ENCODE results near the gene MARCHF3.
"Not testable (repeated sequence)": the region's sequence is repeated elsewhere in the genome, so short reads cannot be mapped to it uniquely, and the experiment has no call there.

The MARCHF3 gene

DNA sequence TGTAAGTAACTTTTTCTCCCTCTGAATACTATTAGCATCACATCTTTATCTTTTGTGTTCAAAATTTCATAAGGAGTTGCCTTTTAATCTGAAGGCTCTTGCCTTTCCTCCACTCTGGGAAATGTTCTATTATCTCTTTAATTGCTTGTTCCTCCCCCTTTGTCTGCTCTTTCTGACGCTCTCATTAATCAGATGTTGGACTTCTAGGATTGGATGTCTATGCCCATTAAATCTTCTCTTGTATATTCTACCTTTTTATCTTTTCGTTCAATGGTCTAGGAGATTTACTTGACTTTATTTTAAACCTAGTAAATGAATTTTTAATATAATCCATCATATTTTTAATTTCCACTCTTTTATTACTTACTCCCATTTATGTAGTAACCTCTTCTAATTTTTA, 76.7 kb downstream of the MARCHF3 start:
- no peak for DNase-seq (ENCODE audit: low read depth)

DNA sequence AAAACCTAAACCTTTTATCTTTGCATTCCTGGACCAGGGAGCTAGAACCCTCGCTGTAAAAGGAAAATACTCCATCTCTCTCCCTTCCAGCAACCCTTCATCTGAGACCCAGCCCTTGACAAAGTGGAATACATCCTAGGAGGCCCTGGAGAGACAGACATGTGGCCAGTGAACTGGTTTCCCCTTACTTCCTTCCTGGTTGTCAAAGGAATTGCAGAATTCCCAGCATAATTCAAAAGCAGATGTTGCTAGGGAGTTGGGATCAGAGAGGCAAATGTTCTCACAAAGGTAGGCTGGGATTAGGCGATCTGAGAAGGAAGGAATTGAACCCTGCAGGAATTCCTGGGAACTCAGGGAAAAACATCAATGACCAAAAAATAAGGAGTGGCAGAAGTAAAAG, 80.9 kb downstream of the MARCHF3 start:
- DNase-seq (ENCODE audit: low read depth): no peak

DNA sequence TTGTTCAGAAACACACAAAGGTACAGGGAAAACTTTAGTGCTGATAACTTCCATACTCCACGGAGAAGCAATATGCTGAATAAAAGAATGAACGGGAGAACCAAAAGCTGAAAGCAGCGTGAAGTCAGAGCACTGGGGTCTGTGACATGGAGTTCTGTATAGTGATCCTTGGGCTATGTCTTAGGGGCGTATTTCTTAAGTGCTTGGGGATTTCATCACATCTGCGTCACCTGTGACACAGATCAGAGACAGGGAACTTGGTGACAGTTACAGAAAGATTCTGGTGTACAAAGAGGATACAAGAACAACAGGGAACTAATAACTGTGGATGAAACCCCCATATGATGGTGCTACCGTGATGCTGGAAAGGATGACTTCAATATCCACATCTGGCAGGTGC, 81.9 kb downstream of the MARCHF3 start:
- DNase-seq (ENCODE audit: low read depth): no peak

DNA sequence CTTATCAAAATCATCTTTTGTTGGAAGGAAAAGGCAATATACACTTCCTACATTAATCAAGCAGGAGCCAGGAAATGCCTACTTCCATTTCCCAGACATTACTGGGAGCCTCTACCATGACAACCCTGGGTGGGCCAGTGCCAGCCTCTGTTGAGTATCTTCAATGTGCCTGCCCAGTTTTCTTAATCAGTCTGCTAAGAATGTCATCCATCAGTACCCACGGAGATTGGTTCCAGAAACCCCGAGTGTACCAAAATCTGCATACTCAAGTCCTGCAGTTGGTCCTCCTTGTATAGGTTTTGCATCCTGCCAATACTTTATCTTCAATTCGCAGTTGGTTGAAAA, 82.4 kb downstream of the MARCHF3 start:
- no peak for DNase-seq (ENCODE audit: low read depth)

DNA sequence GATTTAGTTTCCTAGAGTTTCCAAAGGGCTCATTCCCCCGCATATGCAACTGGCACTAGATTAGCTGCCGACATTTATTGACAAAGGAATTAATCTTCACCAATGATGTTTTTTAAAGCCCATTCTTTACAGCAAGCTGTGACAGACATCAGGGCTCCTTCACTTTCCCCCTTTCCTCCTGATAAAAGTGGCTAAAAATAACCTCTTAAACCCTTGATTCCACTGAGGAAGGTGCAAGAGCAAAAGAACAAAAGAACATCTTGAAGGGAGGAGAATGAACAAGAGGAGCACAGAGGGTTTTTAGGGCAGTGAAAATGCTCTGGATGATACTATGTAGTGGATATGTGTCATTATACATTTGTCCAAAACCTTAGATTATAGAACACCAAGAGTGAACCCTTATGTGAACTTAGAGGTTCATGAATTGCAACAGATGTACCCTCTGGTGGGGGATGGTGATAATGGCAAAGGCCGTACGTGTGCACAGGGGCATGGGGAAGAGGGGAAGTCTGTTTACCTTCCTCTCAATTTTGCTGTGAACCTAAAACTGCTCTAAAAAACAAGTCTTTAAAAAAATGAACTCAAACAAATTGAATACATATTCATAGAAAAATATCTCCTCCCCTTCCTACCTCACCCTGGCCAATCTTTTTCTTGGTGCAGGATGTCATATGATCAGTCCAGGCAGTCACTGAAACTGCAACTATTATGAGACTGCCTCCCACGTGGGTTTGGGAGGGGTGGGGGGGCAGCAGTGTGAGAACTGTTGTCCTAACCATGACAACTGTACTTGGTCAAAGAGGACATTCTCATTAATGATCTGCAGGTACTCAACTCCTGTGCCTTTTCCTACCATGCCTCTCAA, 83.0 kb downstream of the MARCHF3 start:
- DNase-seq (ENCODE audit: low read depth): no peak

DNA sequence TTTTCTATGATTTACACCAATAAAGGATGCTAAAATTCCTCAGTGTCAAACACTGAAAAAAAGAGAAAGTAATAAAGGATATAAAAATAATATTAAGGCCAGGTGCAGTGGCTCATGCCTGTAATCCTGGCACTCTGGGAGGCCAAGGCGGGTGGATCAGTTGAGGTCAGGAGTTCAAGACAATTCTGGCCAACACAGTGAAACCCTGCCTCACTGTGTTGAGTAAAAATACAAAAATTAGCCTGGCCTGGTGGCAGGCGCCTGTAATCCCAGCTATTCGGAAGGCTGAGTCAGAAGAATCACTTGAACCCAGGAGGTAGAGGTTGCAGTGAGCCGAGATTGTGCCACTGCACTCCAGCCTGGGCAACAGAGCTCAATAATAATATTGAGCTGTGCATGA, 87.5 kb downstream of the MARCHF3 start:
- DNase-seq (ENCODE audit: low read depth): not testable (repeated sequence)

DNA sequence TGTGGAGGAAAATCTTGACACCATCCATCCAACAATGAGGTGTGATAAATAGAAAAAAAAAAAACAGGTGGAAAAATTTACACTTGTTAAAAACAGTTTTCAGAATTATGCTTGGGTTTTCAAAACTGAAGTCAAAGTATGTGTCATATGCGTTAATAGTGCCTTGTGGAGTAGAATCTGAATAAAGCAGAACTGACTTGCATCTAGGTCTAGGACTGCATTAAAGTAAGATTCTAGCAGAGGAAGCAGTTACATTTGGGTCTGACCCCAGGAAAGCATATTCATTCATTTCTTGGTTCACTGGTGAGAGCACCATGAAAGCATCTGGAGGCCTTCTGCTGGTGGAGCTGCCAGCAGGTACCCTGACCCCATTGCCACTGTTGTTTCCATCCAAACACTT, 89.0 kb downstream of the MARCHF3 start:
- no peak for DNase-seq (ENCODE audit: low read depth)

DNA sequence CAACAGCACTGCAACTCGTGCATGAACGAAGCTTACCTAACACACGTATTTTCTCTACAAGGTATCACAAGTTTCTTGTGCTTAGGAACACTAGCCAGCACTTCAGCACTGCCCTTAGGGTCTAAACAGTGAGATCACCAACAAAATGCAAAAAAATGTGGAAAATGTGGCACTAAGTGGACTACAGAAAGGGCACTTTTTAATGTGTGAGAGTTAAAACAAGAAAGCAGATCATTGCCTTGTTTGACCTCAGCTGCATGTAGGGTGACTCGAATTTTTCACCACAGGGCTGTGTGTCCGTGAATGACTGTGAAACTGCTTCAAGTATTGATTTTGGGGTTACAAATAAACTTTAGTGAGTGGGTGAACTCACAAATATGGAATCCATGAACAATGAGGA, 90.5 kb downstream of the MARCHF3 start:
- DNase-seq (ENCODE audit: low read depth): no peak

DNA sequence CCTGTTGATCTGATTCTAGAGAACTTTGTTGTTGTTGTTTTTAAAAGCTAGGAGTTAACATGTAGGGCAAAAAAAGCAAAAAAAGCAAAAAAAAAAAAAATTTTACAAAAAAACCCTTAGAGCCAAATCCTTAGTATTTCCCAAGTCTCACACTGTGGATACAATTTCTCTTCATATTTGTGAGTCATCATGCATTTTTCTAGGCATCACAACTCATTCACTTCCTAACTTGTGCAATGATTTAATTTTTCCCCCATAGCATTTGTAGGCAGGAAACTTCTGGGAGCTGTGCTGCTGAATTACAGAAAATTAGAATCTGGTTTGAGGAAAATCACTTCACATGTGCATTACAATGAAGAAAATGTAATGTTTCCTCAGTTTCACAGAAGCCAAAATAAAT, 91.9 kb downstream of the MARCHF3 start:
- DNase-seq (ENCODE audit: low read depth): no peak

DNA sequence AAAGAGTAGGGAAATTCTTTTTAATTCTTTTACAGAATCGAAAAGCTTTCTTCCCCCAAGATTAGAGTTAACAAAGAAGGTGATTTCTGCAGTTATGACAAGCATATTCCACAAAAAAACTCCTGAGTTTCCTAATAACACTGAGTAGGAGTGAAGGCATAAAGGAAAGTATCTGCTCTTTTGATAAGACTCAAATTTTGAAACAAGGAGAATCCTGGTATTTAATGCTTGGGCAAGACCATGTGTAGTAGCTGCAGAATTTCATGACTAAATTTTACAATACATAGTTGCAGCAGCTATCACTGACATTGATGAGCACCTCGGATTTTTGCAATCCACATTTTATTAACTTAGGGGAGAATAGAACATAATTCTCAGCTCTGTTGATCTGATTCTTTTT, 92.6 kb downstream of the MARCHF3 start:
- no peak for DNase-seq (ENCODE audit: low read depth)

DNA sequence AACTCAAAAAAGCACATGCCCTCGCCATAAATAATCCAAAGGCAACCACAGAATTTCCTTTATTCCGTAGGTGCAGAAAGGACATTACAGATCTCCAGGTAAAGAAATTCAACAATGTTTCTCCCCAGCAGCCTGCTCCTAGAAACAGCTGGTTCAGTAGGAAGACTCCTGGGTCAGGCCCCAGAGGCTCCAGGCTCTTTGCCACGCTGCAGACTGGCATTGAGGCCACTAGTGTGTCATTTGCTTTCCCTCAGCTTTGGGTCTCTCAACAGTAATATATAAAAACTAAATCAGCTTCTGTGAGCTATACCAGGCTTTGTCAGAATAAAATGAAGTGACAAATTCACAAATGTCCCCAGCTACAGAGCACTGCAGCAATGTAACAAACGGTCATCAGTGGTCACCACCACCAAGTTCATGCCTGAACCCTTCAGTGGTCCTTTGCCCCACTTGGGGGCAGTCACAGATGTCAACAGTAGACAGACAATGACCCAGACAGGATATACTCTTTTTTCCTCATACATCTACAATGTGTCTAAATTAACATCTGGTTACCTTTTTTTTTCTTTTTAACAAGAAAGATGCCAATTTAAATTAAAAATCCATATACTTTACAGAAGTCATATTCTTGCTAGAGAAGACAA, 93.5 kb downstream of the MARCHF3 start:
- no peak for DNase-seq (ENCODE audit: low read depth)

DNA sequence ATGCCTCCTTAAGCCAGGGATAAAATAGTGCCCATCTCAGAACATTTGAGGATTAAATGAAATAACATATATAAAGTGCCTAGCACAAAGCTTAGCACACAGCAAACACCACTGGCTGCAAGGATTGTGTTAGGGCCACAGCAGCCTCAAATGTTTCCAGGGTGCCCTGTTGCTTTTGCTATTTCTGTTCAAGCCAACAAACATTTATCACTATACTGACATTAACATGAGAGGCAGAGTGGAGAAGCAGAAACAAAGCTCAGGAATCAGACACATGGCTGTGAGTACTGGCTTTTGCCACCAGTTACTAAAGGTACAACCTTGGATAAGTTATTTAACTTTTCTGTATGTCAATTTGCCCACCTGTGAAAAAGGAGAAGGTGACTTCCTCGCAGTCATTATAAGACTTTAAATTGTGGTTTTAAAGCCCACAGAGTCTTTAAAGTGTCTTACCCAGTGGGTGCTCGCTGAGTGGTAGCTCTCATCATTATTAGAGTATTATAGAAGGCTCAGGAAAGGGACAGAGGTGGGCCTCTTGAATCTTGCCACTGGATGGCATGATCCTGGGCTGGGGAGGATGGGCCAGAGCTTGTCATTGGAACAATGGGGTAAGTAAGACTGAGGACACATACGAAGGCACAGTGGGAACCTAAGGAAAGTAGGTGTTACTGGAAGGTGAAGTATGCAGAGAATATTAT, 98.2 kb downstream of the MARCHF3 start:
- DNase-seq (ENCODE audit: low read depth): no peak

DNA sequence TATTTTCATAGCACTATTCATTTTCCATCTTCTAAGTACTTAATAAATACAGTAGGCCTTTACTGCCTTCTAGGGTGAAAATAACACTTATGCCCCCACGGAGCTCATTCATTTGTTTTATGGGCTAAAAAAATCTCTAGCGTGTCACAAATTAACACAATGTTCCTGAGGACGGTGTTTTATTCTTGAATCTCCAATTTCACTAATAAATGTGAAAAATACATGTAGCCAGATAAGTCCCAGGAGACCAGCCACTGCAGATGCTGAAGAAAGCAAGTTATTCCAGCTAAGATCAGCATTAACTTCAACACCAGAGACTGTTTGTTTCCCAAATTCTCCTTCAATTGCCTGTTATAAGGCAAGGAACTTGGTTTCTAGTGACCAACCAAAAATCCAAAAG, 102.3 kb downstream of the MARCHF3 start:
- DNase-seq (ENCODE audit: low read depth): no peak

DNA sequence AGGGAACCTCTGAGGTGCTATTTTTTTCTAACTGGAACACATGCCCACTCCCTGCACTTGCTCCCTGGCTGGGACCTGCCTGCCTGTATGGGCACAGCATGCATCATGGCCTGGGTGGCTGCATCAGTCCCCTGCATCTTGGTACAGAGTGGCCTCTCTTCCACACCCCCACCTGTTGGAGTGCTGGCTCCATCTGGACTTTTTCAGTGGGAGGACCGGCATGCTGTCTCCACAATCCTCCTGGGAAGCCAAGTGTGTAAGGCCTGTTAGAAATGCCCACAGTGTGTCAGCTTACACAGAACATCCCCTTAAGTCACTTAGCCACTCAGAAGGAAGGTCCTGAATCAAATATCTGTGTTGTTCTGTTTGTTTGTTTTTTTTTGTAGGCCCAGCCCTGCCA, 102.9 kb downstream of the MARCHF3 start:
- no peak for DNase-seq (ENCODE audit: low read depth)

DNA sequence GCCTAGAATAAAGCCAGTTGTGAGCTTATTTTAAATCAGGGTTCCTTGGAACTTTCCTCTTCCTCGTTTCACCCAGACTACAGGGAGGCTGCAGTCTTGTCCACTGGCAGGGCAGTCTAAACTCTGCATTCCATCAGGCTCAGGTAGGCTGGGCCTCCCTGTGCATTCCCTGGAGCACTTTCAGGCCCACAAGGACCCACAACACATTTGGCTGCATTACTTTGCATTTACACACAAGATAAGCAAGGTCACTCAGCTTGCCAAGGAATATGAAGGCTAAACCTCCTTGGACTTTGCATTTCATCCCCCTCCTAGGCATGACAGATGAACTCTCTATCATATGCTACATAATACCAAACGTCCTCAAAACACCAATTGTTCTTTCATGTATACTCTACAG, 104.2 kb downstream of the MARCHF3 start:
- DNase-seq (ENCODE audit: low read depth): no peak

DNA sequence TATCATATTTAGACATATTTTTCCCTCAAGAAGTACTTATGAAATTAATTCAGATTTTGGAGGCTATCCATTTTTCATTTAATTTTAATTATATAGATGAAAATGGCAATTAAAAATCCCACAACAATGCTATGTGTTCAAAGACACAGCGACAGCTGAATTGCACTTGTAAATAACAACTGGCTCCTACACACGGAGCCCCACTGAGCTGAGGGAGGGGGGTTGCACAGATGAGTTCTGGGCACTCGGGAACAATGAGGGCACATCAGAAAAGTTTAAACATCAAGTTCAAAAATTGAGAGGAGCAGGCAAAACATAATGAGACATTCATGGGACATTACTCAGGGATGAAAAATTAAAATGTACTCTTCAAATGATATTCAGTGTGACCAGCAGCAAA, 104.9 kb downstream of the MARCHF3 start:
- DNase-seq (ENCODE audit: low read depth): no peak

DNA sequence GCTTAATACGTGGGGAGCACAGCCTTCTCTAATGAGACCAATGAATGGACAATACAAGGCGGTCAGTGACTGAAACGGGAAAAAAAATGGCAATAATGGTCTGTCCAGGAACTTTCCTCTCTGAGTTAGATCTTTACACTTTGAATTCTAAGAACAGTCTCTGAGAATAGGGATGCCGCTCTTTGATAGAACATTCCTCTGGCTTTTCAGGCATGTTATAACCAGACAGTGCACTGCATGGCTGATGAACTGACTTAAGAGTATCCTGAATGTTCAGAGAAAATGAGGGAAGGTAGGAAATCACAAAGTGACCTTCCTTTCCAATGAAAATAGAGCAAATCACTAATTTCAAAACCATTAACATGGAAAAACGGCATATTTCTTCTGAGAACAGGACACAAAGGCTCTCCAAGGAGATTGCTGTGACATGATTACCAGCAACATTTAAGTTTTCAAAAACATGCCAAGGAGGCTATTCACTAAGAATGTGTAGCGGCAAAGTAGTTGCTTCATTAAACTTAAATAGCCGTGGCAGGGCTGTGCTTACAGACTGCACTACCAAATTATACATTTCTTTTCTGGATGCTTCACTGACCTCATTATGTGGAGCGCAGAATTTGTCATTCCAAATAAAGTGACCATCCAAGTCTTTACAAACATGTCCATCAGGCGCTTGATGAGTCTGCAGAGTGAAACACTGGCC, 105.9 kb downstream of the MARCHF3 start:
- no peak for DNase-seq (ENCODE audit: low read depth)

DNA sequence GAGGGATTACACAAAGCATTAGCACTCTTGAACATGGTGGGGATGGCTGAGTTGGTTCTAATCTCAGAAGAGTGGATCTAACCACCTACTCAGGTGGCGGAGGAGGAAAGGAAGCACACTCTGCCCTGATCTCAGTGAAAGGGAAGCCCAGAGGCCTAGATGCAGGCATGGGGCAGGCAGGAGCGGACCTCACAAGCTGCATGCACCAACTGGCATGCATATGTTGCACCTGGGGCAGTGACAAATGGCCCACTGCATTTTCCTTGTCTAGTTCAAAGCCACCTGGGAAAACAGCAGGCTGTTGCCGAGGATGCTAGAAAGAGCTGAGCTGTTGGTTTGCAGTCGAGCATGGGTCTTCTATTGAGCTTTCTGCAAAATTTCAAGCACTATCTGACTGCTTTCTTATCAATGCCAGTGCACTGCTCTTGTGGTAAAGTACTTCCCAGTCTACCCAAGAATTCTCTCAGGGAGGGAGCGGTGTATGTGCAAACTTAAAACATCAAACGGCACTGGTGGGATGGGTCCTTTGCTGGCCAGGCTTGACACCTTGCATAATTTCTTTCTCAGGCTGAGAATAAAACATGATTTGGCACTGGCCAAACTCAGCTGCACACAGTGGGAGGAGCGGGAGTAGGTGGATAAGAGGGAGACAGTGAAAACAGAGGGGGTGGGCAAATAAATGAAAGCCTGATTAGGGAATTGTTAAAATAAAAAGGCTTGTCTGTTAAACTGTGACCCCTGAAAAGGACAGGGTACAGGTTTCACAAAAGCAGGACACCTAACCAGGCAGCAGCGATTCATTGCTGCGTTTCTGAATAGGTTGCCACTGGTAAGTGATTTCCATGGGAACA, 108.9 kb downstream of the MARCHF3 start:
- no peak for DNase-seq (ENCODE audit: low read depth)

DNA sequence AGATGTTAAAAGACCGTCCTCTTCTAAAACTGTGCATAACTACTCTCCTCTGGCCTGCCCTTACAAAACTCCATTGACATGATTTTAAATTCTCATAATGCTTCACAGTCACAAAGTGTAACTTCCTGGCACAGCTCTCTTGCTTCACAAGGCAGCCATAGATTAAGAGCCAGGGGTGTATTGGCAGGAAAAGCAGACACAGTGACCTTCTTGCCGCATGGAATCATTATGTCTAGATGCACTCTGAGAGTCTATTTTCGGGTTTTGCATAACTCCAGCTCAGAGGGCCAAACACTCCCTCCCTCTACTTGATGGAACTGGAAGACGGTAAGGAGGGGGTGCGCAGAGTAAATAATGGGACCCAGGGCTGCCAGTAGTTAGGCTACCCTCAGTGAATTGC, 110.1 kb downstream of the MARCHF3 start:
- no peak for DNase-seq (ENCODE audit: low read depth)

DNA sequence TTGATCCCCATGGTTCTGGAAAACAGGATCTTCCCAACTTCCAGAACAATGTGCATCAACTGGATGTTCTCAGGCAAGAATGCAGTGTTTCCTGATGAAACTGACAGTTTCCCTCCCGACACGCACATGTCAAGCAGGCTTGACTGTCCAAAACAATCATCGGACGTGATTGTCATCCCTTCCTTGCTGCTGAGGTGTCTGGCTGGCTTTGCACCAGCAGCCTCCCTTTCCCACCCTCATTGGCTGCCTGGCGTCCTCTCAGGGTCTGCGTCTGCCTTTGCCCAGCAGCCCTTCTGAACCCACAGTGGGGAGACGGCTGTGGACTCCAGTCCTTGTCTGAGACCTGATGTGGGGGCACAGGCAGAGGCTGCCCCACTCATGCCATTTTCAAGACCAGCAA, 110.8 kb downstream of the MARCHF3 start:
- no peak for DNase-seq (ENCODE audit: low read depth)

DNA sequence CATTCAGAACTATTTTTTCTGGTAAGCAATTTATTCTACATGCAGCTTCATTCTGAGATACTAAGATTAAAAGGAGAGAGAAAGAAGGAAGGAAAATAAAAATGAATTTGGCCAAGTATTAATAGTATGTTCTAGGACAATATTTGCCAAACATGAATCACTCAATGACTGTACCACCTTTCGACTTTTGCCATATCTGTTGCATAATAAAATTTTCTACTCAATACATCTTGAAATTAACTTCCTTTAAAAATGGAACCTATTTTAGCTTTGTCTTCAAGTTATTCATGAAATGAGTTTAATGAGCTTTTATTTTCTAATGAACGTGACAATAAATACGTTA, 111.8 kb downstream of the MARCHF3 start:
- DNase-seq (ENCODE audit: low read depth): no peak

Data from T follicular helper cell (primary cell).